ENCODE measurements around the gene MACROD2. TPM values are rescaled to one million over a fixed set of nuclear protein-coding genes. Genes with fewer than 3 reads are reported as not detected.

Gene MACROD2
- total RNA-seq, 1 donor from 2014 or later, result 3.5 TPM

DNA sequence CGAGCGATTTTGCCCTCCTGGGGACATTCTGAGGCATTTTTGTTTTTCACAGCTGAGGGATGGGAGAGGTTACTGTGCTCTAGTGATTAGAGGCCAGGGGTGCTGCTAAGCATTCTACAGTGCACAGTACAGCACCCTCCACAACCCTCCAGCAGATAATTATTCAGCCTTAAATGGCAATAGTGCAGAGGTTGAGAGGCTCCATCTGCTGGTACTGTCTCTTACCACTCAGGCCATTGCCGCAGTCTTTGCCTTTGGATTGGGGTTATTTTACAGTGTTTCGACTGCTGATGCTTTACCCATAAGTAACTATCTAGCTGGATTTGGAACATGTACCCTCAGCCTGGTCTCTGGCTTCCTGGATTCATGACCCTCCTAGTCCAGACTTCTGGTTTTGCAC lies 1872.6 kb downstream of the MACROD2 start:
- DNase-seq (ENCODE audit: low spot score in 2 of 2), result no peak
- no peaks in the 10 kb centered on the region for H3K4me1 ChIP-seq
- no peak overlapping the region for H3K27ac ChIP-seq
- H3K9me3 ChIP-seq, result no peaks in the 10 kb centered on the region
- intact Hi-C loops (cut with DNase I), result no loop called here
- no peaks in the 10 kb centered on the region for H3K27me3 ChIP-seq
- TF ChIP-seq, protein P1, sequence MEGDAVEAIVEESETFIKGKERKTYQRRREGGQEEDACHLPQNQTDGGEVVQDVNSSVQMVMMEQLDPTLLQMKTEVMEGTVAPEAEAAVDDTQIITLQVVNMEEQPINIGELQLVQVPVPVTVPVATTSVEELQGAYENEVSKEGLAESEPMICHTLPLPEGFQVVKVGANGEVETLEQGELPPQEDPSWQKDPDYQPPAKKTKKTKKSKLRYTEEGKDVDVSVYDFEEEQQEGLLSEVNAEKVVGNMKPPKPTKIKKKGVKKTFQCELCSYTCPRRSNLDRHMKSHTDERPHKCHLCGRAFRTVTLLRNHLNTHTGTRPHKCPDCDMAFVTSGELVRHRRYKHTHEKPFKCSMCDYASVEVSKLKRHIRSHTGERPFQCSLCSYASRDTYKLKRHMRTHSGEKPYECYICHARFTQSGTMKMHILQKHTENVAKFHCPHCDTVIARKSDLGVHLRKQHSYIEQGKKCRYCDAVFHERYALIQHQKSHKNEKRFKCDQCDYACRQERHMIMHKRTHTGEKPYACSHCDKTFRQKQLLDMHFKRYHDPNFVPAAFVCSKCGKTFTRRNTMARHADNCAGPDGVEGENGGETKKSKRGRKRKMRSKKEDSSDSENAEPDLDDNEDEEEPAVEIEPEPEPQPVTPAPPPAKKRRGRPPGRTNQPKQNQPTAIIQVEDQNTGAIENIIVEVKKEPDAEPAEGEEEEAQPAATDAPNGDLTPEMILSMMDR (IDR thresholded peaks at IDR 0.05), result no peak
- no peak overlapping the region for H3K4me3 ChIP-seq
- no peaks in the 10 kb centered on the region for H3K36me3 ChIP-seq

DNA sequence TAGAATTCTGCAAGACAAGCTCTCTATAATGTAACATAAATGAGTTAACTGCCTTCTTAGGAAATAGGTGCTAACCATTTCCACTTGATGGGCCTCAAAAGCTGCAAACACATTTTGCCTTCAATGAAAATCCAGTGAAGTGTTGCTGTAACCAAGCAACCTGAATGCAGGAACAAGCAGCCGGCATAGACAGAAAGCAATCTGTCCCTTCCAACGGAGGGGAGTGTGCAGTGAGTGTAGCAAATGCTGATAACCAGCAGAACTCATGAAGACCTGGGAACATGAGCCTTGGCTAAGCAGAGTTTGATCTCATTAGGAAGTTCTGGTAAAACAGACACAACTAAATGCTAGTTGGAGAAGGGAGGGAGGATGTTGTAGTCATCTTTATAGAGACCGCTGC lies 1880.1 kb downstream of the MACROD2 start:
- Histone ChIP-seq H3K36me3 (no peaks in the 10 kb centered on the region), H3K27me3 (no peaks in the 10 kb centered on the region), H3K4me1 (no peaks in the 10 kb centered on the region), H3K27ac (no peak overlapping the region), H3K4me3 (no peak overlapping the region), H3K9me3 (no peaks in the 10 kb centered on the region)
- TF ChIP-seq, protein P1 (IDR thresholded peaks at IDR 0.05), result no peak
- no peak for DNase-seq (ENCODE audit: low spot score in 2 of 2)
- intact Hi-C loops (cut with DNase I), result no loop called here

DNA sequence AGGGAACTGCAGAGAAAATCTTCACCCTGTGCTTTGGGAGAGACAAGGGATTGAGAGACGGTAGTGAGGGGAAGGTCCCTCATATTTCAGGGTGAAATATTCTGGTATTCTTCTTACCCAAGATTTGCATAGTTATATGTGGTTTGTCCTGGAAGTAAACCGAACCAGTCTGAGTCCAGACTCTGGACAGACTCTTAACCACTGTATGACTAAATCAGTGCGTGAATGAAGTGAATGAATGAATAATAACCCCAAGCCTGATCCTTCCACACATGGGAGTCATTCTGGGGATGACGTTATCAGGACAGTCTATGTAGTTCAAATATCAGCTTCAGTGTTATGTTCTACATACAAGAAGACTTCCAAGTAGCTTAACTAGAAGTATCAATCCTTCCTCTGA lies 1887.2 kb downstream of the MACROD2 start:
- TF ChIP-seq, protein P1 (IDR thresholded peaks at IDR 0.05), result no peak
- no peaks in the 10 kb centered on the region for H3K4me1 ChIP-seq
- H3K27ac ChIP-seq, result no peak overlapping the region
- no peaks in the 10 kb centered on the region for H3K36me3 ChIP-seq
- no peak overlapping the region for H3K4me3 ChIP-seq
- intact Hi-C loops (cut with DNase I), result no loop called here
- H3K9me3 ChIP-seq, result peaks cover 3 to 7% of the 10 kb centered on the region in 2 donors
- H3K27me3 ChIP-seq, result no peaks in the 10 kb centered on the region
- DNase-seq (ENCODE audit: low spot score in 2 of 2), result no peak

DNA sequence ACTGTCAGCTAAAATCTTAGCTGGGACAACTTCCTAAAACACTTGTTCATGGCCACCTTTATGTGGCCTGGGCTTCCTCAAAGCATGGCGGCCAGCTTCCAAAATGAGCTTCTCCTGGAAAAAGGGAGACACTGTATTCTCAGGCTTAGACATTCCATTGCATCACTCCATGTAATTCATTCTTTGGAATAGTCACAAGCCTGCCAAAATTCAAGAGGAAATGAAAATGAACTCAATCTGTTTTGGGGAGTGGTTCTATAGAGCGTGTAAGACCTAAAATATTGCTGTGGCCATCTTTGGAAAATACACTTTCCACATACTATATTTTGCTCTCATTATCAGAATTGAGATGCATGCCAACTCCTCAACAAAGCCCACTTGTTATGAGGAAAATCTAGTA lies 1890.9 kb downstream of the MACROD2 start:
- peaks cover under 1 to 7% of the 10 kb centered on the region in 2 donors for H3K9me3 ChIP-seq
- no peaks in the 10 kb centered on the region for H3K36me3 ChIP-seq
- intact Hi-C loops (cut with DNase I), result no loop called here
- TF ChIP-seq, protein P1 (IDR thresholded peaks at IDR 0.05), result no peak
- DNase-seq (ENCODE audit: low spot score in 2 of 2), result no peak
- no peak overlapping the region for H3K4me3 ChIP-seq
- H3K27ac ChIP-seq, result no peak overlapping the region
- H3K27me3 ChIP-seq, result no peaks in the 10 kb centered on the region
- peaks cover 0 to 5% of the 10 kb centered on the region in 2 donors for H3K4me1 ChIP-seq

DNA sequence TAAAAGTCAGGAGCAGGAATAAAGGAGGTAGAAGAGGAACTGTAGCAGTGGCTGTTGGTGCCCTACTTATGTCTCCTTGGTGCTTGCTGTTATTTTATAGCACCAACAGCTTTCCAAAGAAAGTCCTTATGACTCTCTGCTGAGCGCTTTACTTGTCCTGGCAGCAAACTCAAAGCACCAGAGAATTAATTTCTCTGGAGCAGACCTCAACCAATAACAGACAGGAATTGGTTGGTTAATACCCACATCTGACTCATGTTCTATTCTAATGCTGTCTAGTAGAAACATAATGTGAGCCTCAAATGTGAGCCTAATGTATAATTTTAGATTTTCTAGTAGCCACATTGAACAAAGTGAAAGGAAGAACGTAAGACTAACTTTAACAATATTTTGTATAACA lies 1892.1 kb downstream of the MACROD2 start:
- no peaks in the 10 kb centered on the region for H3K27me3 ChIP-seq
- TF ChIP-seq, protein P1 (IDR thresholded peaks at IDR 0.05), result no peak
- H3K27ac ChIP-seq, result no peak overlapping the region
- no peak for DNase-seq (ENCODE audit: low spot score in 2 of 2)
- H3K4me1 ChIP-seq, result peaks cover 0 to 5% of the 10 kb centered on the region in 2 donors
- H3K4me3 ChIP-seq, result no peak overlapping the region
- intact Hi-C loops (cut with DNase I), result no loop called here
- no peaks in the 10 kb centered on the region for H3K36me3 ChIP-seq
- H3K9me3 ChIP-seq, result no peaks in the 10 kb centered on the region

DNA sequence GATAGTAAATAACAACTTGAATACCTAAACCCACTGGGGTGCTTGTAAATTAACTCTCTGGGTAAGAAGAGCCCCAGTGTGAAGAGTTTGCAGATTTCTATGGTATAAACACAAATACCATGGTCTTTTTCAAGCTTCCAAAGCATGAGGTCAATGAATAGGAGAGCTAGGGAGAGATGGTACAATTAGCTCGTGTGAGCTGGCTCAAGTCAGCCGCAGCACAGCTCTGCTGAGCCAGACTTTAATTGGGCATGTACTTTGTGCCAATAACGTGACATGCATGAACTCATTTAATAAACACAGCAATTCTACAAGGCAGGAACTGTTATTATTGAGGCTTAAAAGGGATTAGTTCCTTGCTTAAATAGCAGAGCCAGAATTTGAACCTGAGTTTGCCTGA lies 1893.7 kb downstream of the MACROD2 start:
- Histone ChIP-seq H3K27me3 (no peaks in the 10 kb centered on the region), H3K36me3 (no peaks in the 10 kb centered on the region), H3K4me3 (no peak overlapping the region), H3K4me1 (peaks cover 0 to 5% of the 10 kb centered on the region in 2 donors), H3K27ac (no peak overlapping the region), H3K9me3 (no peaks in the 10 kb centered on the region)
- TF ChIP-seq, protein P1 (IDR thresholded peaks at IDR 0.05), result no peak
- DNase-seq (ENCODE audit: low spot score in 2 of 2), result no peak
- intact Hi-C loops (cut with DNase I), result no loop called here
